Stimulated activated CD8-positive, alpha-beta memory T cell treated with anti-CD3 and anti-CD28 coated beads, Interleukin-4, amount 100 ng/mL, for 4 hours (primary cell): ENCODE data around the gene ZNF358.

Experiments
- DNase-seq, 2 donors: peaks; one replicate each; pipeline ENCODE4 v3.0.0-alpha.2; 2020; ENCODE audit warnings: low read depth in 2 of 2, low spot score in 1 of 2

Gene ZNF358

DNA sequence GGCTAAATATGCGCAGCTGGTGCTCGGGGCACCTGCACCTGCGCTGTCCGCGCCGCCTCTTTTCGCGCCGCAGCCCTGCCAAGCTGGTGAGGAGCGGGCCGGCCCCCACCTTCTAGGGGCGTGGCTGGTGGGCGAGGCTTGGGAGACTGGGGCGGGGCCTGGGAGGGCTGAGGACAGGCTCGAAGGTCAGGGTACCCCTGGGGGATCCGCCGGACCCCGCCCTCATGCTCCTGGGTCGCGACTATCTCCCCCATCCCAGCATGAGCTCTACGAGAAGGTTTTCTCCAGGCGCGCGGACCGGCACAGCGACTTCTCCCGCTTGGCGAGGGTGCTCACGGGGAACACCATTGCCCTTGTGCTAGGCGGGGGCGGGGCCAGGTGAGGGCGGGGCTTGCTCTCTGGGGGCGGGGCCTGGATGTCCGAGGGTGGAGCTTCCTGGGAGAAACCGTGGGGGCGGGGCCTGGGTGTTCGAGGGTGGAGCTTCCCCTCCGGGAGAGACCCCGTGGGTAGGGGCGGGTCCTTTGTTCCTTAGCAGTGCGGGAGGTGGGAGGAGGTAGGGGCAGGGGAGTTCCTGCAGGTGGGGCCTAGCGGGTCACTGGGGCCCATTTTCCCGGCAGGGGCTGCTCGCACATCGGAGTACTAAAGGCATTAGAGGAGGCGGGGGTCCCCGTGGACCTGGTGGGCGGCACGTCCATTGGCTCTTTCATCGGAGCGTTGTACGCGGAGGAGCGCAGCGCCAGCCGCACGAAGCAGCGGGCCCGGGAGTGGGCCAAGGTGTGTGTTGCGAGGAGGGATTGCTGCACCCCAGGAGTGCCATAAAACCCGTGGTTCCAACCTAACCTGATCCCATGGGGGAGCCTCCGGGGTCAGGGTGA is 39.3 kb downstream of the ZNF358 start:
- no peak for DNase-seq

DNA sequence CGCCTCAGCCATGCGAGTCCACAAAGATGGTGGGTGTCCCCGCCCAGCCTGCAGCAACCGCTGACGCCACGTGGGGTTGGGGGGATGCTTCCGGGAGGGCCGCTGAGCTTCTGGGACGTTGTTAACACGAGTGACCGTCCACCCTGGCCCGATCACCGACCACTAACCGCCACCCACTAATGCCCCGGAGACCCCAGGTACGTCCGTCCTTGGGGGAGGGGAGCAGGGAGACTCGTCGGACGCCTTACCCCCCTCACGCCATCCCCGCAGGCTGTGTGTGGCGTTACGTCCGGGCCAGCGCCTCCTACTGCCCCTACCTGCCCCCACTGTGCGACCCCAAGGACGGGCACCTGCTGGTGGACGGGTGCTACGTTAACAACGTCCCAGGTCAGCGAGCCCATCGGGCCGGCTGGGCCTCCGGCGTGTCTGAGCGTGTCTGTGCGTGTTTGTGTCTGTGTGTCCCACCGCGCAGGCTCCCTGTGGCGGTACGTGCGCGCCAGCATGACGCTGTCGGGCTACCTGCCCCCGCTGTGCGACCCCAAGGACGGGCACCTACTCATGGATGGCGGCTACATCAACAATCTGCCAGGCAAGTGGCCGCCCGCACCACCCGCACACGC is 40.9 kb downstream of the ZNF358 start:
- DNase-seq, result no peak

DNA sequence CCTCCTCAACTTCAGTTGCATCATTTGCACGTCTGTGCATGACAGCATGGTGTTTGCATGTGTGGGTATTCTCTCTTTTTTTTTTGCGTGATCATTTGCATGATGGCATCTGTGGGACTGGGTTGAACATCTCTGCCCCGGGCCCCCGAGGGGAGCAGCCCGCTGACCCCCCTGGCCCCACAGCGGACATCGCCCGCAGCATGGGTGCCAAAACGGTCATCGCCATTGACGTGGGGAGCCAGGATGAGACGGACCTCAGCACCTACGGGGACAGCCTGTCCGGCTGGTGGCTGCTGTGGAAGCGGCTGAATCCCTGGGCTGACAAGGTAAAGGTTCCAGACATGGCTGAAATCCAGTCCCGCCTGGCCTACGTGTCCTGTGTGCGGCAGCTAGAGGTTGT is 42.8 kb downstream of the ZNF358 start:
- no peak for DNase-seq

DNA sequence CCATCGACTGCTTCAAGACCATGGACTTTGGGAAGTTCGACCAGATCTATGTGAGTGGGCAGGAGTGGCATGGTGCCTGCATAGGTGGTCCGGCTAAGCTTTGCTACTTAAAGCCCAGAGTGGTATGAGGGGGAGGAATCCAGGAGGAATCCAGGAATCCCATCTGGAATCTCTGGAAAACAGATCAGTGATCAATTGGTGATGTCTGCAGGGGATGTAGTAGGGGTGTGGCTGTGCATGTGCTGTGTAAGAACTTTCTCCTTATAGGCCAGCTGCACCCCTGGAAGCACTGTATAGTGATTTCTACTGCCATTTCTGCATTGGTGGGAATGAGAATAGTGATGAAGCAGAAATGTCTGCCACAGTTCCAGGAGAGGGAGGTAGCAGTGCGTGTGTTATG is 43.2 kb downstream of the ZNF358 start:
- no peak for DNase-seq

DNA sequence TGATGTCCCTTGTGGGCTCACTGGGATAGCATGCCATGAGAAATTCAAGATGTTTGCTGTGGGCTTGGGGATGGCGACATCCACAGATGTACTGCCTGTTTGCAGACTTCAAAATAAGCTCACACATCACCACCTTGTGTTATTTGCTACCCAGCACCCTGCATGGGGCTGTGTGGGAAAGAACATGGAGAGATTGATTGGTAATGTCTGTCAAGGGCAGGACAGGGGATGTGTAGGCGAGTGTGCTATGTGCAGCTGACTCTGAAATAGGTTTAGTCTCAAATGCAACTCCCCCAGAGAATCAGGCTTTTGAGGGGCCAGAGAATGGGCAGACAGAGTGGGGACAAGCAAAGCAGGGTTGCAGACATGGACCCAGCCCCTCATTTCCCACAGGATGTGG is 44.4 kb downstream of the ZNF358 start:
- DNase-seq, result no peak

DNA sequence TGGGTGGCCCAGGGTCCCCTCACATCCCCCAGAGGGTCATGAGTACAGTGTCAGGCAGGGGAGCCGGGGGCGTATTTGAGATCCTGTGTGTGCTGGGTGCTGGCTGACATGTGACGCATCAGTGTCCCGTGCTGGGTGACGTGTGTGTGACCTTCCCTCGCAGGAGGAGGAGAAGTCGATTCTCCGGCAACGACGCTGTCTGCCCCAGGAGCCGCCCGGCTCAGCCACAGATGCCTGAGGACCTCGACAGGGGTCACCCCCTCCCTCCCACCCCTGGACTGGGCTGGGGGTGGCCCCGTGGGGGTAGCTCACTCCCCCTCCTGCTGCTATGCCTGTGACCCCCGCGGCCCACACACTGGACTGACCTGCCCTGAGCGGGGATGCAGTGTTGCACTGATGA is 45.4 kb downstream of the ZNF358 start:
- DNase-seq, result no peak

DNA sequence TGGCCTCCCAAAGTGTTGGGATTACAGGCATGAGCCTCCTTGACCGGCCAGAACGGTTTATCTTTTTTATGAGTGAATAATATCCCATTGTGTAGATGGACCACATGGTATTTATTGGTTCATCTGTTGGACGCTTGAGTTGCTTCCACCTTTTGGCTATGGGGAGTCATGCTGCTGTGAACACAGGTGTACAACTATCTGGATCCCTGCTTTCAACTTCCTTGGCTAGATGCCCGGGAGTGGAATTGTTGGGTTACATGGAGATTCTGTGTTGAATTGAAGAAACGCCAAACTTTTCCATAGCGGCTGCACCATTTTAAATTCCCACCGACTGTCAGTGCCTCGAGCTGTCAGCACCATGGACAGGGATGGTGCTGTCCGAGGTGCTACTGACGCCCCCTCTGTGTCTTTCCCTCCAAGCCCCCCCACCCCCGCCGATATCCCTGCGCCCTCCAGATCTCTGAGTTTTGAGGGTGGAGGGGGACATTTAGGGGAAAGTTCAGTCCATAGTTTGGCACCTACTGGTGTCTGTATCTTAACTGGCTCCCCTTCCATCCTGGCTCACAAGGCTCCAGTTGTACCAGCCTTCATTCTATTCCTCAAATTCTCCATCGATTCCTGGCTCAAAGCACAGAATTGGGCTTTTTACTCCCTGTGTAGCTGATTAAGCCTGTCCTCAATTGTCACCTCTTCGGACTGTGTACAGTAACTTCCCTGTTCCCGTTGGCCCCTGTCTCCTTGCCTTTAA is 46.9 kb downstream of the ZNF358 start:
- no peak for DNase-seq

DNA sequence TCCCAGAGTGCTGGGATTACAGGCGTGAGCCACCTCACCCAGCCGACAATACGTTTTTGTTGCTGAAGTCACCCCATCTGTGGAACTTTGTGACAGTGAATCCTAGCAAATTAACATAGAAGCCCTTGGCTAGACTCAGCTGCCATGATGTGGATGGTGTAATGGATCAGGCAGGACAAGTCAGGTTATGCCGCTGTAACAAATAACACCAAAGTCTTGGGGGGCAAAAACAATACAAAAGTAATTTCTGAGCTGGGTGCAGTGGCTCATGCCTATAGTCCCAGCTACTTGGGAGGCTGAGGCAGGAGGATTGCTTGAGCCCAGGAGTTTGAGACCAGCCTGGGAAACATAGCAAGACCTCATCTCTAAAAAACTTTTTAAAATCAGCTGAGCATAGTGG is 49.0 kb downstream of the ZNF358 start:
- no peak for DNase-seq

DNA sequence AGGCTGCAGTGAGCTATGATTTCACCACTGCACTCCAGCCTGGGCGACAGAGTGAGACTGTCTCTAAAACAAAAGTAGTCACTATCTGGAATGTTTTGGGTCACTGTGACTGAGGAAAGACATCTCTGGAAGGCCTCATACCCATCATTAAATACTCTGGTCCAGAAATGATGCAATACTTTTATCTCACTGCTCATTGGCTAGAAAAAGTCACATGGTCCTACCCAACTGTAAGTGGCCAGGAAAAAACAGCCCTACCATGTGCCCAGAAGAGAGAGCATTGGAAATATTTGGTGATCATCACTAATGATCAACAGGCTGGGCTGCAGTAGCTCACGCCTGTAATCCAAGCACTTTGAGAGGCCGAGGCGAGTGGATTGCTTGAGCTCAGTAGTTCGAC is 49.4 kb downstream of the ZNF358 start:
- DNase-seq, result no peak
